ENCODE data around the gene HSF2BP.
"Not testable (repeated sequence)": the region's sequence is repeated elsewhere in the genome, so short reads cannot be mapped to it uniquely, and the experiment has no call there.

HSF2BP gene

DNA sequence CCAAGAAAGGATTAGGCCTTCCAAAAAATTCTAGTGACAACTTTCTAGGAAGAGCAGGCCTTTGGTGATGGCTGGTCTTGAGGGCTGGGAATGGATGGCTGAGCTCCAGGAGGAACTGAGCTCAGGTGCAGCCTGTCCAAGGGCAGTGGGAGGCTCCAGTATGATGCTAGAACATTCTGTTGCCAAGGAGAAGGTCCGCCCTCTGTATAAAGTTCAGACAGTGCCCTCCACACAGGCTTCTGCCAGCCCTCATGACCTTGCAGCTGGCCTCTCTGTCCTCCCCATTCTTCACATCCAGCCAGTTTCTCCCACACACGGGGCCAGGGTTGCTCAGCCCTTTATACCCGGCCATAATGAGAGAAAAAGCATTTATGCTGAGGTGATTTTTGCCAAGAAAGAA is 146.3 kb downstream of the HSF2BP start:
- not testable (repeated sequence) for DNase-seq

DNA sequence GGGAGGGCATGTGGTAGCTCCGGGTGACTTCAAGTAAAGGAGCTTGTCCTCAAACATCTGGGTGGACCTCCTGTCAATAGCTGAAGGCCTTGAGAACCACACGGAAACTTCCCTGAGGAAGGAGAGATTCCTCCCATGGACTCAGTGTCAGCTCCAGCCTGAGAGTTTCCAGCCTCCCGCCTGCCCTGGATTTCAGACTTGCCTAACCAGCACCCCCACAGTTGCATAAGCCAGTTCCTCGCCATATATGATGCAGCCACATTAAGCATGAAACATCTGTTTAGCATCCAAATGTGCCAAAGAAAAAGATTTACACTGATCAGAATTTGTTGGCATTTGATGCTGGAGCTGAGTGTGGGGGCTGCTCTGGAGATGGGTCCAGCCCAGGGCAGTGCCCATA is 148.1 kb downstream of the HSF2BP start:
- DNase-seq: not testable (repeated sequence)

DNA sequence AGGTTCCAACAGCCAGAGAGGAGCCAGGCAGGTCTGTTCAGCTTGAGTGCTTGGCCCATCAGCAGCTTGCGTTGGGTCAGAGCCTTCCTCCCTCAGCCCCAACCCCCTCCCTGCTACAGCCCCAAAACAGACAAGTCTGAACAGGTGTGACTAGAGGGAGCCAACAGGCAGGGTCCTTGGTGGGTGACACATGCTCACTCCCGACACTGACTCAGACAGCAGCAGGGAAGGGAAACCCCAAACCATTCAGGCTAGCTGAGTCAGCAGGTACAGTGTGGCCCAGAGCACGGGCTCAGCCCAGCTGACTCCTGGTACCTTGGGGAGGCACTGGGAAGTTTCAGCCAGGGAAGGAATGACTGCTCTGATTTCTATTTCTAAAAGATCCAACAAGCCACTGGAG is 148.6 kb downstream of the HSF2BP start:
- not testable (repeated sequence) for DNase-seq

DNA sequence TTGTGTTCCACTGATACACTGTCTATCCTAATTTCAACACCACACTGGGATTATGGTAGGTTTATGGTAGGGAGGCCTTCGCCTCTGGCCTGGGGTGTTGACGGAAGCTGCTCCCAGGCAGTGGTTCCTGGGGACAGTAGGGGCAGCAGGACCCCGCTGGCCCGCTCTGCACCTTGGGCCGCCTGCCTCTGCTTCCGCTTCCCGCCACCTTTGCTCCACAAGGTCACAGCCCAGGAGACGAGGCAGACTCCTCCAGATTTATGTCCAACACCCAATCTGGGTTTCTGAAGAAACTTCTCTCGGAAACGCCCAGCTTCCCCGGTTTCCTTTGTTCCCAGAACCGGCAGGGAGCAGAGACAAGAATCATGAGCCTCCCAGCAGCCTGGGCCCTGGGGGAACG is 155.4 kb downstream of the HSF2BP start:
- not testable (repeated sequence) for DNase-seq

DNA sequence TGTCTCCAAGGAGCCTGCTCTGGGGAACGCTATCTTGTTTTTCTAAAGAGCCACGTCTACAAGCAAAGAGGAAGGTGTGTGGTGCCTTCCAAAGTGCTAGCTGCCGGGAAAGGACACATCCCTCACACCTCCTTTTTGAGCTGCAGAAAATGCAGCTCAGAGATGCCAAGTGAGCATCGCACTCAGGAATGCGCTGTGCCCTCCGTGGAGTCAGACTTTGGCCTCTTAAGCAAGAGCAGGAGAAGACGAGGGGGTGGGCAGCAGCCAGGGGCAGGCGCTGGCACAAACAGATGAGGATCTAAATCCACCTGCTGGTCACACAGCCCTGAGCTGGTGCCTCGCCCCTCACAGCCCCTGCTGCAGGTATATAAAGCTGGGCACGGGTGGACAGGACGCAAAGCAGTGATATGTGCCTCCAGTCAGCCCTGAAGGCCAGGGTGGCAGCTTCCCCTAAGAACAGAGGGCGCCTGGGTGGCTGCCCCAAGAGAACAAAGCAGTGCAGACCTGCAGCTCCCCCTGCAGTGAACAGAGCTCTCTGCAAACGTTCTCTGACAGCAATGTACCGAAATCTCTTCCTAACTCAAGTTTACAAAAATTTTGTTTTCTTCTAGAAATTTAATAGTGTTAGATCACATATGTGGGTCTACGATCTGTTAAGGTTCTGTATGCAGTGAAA is 156.1 kb downstream of the HSF2BP start:
- DNase-seq: not testable (repeated sequence)

DNA sequence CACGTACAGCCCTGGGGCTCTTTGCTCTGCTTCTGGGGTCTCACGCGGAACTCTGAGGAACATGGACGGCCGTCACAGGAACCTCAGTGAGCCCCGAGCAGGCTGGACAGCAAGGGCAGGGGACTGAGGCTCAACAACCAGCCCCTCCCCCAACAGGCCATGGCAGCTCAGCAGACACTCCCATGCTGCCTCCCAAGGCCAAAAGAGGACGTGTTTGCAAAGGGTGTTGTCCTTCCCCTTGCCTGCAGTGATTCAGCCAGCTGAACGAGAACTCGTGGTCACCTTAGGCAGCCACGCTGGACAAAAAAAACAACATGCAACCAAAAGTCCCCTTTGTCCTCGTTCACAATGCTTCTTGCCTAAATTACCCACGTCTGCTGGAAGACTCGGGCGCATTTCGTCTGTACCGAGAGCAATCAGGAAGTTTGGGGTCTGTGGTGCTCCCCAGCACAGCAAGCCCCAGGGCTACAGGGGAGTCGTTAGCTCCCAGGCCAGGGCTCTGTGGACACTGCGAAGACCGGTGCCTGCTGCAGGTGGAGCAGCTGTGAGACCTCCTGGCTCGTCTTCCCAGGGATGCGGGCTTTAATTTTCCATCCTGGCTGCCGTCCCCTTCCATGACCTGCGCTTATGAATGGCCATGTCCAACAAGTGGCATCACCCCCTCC is 156.7 kb downstream of the HSF2BP start:
- not testable (repeated sequence) for DNase-seq

DNA sequence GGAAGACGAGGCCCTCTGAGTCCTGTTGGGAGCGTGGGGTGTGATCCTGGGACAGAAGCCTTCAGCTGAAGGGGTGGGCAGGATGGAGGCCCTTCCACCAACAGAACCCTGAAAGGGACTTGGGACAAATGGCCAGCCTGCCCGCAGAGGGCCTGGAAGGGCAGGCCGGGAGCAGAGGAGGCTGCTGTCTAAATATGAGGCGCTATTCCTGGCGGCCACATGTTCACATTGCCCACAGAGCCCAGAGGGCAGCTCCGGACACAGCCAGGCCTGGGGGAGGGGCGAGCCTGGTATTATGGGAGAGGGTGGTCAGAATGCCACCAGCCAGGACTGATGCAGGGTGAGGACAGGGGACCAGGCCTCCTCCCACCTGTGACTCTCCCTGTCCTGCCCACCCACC is 160.4 kb downstream of the HSF2BP start:
- DNase-seq: not testable (repeated sequence)

DNA sequence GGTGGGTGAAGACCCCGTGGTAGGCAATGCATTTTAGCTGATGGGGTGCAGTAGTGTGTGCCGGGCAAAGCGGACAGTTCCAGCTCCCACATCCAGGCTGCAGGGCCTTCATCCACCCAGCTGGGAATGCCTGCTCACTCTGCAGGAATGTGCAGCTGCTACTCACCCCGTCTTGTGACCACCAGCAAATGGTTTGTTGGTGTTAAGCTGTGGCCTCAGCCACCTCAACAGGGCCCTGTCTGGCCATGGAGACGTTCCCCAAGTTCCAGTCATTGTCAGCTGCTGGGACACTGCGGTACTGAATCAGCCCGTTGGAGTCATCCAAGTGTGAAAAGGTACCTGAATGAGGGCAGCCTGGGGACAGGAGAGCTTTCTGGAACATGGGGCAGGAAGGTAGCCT is 161.2 kb downstream of the HSF2BP start:
- not testable (repeated sequence) for DNase-seq

DNA sequence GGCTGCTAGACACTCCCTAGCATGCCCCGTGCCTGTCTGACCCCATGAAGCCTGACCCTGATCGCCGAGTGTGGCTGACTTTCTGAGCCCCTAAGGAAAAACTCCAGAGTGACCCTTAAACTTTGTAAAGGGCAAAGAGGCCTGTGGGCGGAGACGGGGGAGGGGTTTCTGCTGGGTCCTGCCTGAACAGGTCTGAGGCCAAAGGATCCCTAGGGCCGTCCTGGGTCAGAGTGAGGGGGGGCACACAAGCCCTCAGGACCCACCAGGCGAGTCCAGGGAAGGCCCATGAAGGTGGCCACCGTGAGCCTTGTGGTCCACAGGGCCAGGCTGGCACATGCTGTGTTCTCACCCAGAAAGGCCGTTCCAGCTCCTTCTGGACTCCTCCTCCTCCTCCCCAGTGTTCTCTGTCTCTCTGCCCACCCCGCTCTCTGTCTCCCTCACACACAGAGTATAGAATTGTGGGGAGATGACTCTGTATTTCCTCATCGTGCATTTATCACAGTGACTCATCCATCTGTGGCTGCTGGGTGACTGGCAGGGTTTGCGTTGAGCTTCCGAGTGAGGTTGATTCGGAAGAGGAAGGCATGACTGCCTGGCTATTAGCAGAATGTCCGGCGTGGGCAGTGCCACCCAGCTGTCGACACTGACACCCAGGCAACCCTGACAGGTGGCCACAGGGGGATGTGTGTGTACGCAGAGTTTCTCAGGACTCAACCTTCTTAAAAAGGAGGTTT is 164.8 kb downstream of the HSF2BP start:
- DNase-seq: not testable (repeated sequence)

DNA sequence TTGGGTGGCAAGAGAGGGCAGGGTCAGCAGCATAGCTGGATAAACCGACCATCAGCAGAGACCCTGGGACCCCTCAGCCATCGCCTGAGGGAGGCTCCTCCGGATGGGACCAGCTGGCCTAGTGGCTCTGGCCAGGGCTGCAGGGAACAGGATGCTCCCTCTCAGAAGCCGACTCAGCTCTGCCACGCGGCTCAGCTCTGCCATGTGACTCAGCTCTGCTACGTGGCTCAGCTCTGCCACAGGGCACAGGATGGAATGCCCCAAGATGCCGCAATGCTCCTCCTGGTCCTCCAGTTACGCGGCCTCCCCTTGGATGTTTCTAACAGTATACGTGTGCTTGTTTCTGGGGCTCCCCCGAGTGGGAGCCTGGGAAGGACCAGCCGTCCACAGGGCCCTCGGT is 165.8 kb downstream of the HSF2BP start:
- DNase-seq: not testable (repeated sequence)

DNA sequence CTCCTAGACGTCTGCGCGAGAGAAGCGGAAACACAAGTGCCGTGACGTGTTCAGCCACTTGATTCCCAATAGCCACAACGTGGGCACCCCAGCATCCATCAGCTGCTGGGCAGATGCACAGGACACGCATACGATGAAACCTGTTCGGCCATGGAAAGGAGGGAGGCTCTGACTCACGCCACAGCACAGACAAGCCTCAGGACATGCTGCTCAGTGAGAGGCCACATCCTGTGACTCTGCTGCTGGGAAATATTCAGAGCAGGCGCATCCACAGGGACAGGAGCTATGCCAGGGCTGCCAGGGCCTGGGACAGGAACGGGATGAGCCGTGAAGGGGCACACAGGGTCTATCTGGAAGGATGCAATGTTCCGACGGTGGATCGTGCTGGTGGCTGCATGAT is 171.1 kb downstream of the HSF2BP start:
- DNase-seq: not testable (repeated sequence)

DNA sequence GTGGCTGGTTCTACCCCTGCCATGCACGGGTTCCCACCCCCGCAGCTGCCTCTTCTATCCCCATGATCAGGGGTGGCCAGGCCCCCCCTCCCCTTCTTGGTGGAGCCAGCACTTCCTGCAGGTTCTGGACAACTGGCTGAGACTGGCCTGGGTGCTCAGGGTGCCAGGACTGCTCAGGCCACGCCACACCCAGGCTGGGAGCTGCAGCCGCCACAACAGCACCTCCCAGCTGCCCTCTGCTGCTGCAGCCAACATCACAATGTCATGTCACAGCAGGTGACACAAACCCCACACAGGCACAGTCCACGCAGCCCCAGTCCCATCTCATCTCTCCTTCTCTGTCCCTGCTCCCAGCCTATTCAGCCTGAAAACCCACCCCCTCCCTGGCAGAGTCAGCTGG is 173.2 kb downstream of the HSF2BP start:
- not testable (repeated sequence) for DNase-seq

DNA sequence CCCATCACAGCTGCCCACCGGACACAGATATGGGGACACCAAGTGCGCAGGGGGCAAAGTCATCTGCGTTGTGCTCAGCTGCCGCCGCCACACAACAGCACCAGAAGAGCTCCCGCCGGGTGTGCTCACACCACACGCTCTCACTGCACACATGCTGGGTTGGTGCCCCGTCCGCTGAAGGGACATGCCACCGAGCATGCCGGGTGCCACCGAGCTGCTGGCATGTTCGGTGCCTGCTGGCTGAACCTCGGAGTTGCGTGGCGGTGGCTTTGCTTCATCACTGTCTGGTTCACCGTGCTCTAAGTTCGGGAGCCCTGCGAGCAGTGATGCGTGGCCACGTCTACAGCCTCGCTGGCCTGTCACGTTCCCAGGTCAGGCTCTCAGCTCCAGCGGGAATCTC is 174.3 kb downstream of the HSF2BP start:
- not testable (repeated sequence) for DNase-seq

DNA sequence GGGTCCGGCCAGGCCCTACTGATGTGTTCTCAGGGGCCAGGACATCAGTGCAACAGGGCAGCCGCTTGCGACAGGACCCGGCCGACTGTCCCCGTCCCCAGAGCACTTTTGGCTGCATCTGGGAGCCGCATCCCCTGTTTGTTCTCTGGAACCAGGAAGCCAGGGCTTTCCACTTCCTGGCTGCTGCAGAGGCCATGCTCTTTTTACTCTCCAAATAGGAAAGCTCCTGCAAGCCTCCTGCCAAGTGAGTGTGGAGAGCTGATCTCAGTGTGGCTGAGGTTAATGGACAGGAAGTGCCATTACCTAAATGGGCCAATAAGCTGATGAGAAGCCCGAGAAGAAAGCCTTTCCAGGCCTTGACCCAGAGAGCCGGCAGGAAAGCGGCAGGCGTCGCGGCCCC is 180.1 kb downstream of the HSF2BP start:
- DNase-seq: not testable (repeated sequence)

Measured in stimulated activated CD4-positive, alpha-beta T cell treated with anti-CD3 and anti-CD28 coated beads, Interleukin-2, amount 100 ng/mL, for 48 hours (primary cell).